ENCODE measurements around the gene GPC6. TPM values are rescaled to one million over a fixed set of nuclear protein-coding genes. Genes with fewer than 3 reads are reported as not detected.
A peak's percentile ranks its signal among the peaks of the same experiment; 100 is the strongest.

Gene GPC6
- total and polyA plus RNA-seq, 2 experiments from 2014 or later, result 26.0 to 92.8 TPM

DNA sequence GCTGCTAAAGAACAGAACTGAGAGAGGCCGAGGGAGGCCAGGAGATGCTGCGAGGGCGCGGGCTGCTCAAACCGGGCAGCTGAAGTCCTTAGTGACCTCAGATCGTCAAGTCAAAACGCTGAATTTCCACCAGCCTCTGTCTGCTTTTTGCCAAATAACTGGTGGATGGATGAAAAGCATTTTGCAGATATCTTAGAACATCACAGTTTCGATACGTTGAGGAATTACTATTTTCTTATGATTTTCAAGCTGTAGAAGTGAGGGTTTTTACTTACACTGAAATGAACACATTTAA is 2.0 kb downstream of the GPC6 start:
- no peaks in the 10 kb centered on the region for H3K9me2 ChIP-seq (replicated peaks; ENCODE audit: insufficient read depth)
- H3K4me3 ChIP-seq, result peak overlapping the region; percentile 85
- H3K27me3 ChIP-seq, result no peaks in the 10 kb centered on the region
- DNase-seq (ENCODE audit: low spot score), result no peak
- H3K4me1 ChIP-seq (ENCODE audit: insufficient read depth), result peaks cover 44% of the 10 kb centered on the region
- no peaks in the 10 kb centered on the region for H3K36me3 ChIP-seq (replicated peaks; ENCODE audit: insufficient read depth, low read depth)
- TF ChIP-seq, protein P1, sequence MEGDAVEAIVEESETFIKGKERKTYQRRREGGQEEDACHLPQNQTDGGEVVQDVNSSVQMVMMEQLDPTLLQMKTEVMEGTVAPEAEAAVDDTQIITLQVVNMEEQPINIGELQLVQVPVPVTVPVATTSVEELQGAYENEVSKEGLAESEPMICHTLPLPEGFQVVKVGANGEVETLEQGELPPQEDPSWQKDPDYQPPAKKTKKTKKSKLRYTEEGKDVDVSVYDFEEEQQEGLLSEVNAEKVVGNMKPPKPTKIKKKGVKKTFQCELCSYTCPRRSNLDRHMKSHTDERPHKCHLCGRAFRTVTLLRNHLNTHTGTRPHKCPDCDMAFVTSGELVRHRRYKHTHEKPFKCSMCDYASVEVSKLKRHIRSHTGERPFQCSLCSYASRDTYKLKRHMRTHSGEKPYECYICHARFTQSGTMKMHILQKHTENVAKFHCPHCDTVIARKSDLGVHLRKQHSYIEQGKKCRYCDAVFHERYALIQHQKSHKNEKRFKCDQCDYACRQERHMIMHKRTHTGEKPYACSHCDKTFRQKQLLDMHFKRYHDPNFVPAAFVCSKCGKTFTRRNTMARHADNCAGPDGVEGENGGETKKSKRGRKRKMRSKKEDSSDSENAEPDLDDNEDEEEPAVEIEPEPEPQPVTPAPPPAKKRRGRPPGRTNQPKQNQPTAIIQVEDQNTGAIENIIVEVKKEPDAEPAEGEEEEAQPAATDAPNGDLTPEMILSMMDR (IDR thresholded peaks at IDR 0.05; ENCODE audit: poor library complexity), result no peak
- TF ChIP-seq EZH2 (IDR thresholded peaks at IDR 0.05; ENCODE audit: borderline replicate concordance) (no peak), EZH2phosphoT487 (IDR thresholded peaks at IDR 0.05; ENCODE audit: low read depth, severe bottlenecking, unreplicated experiment) (no peak)
- H3K27ac ChIP-seq, result peak overlapping the region; percentile 95
- peaks cover 57% of the 10 kb centered on the region for H3K79me2 ChIP-seq
- 1% methylated on average over 9 of the region's 9 CpGs for WGBS (ENCODE audit: low lambda C conversion rate, missing lambda C conversion rate)
- no peaks in the 10 kb centered on the region for H3K9me3 ChIP-seq (ENCODE audit: low read depth)
- peak overlapping the region; percentile 52 for H2AFZ ChIP-seq
- H3K4me2 ChIP-seq, result peak overlapping the region; percentile 76
- H4K20me1 ChIP-seq (ENCODE audit: insufficient read depth, poor library complexity, severe bottlenecking), result no peaks in the 10 kb centered on the region

DNA sequence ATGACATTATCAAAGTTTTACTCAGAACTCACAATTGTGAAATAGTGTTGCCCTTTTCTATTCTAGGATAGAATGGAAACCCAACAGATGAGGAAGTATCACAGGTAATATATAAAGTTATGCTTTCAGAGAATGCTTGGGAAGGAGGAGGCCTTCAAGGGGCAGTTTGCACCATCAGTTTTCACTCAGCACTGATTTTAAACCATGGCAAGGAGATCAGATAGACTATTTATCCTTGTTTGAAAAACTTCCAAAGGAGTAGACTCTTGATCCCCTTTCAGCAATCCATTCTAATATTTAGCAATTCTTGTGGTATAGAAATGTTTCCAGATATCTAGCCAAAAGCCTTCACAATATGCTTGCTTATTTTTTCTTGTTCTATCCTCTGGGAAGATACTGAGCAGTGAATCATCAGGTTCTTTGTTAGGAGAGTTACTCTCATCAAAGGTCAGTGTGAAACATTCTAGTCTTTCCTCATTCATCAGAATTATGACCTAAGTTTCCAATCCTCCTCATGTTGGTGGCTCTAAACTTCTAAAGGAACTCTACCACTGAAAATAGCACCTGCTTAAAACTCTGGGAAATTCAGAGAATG is 3.8 kb downstream of the GPC6 start:
- H2AFZ ChIP-seq, result no peak overlapping the region
- DNase-seq (ENCODE audit: low spot score), result peak; percentile 22
- no peaks in the 10 kb centered on the region for H4K20me1 ChIP-seq (ENCODE audit: insufficient read depth, poor library complexity, severe bottlenecking)
- H3K27ac ChIP-seq, result peak overlapping the region; percentile 95
- H3K4me3 ChIP-seq, result peak overlapping the region; percentile 4
- H3K9me2 ChIP-seq (replicated peaks; ENCODE audit: insufficient read depth), result no peaks in the 10 kb centered on the region
- peak overlapping the region; percentile 76 for H3K4me2 ChIP-seq
- peaks cover 35% of the 10 kb centered on the region for H3K4me1 ChIP-seq (ENCODE audit: insufficient read depth)
- peaks cover 75% of the 10 kb centered on the region for H3K79me2 ChIP-seq
- no peaks in the 10 kb centered on the region for H3K9me3 ChIP-seq (ENCODE audit: low read depth)
- no peak for TF ChIP-seq EZH2 (IDR thresholded peaks at IDR 0.05; ENCODE audit: borderline replicate concordance)
- no peak for TF ChIP-seq EZH2phosphoT487 (IDR thresholded peaks at IDR 0.05; ENCODE audit: low read depth, severe bottlenecking, unreplicated experiment)
- TF ChIP-seq, protein P1 (IDR thresholded peaks at IDR 0.05; ENCODE audit: poor library complexity), result no peak
- H3K36me3 ChIP-seq (replicated peaks; ENCODE audit: insufficient read depth, low read depth), result no peaks in the 10 kb centered on the region
- no peaks in the 10 kb centered on the region for H3K27me3 ChIP-seq

DNA sequence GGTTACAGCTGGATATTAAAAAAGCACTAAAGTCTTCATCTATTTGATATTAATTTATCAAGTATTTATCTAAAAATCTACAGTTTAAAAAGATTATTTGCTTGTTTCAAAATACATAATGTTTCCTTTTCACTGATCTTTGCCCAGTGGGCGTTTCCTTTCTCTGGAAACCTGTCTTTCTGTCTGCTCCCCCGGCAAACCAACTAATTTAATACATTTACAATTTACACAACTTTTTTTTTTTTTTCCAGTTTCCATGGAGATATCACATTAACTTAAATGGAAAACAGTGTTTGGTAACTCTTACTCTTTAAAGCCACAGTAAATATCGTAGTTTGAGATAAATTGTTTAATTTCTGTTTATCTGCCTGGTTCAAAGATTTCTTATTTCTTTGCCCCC is 5.3 kb downstream of the GPC6 start:
- peak; percentile 32 for DNase-seq (ENCODE audit: low spot score)
- WGBS (ENCODE audit: low lambda C conversion rate, missing lambda C conversion rate), result 14% methylated on average over 3 of the region's 3 CpGs

More for the DNA sequence above, 5.3 kb downstream of the GPC6 start:
- Histone ChIP-seq H3K27ac (peak overlapping the region; percentile 52), H3K79me2 (peaks cover 82% of the 10 kb centered on the region), H3K4me1 (ENCODE audit: insufficient read depth) (peaks cover 28% of the 10 kb centered on the region), H2AFZ (no peak overlapping the region), H4K20me1 (ENCODE audit: insufficient read depth, poor library complexity, severe bottlenecking) (no peaks in the 10 kb centered on the region), H3K4me3 (no peak overlapping the region), H3K4me2 (peak overlapping the region; percentile 53), H3K27me3 (no peaks in the 10 kb centered on the region), H3K9me2 (replicated peaks; ENCODE audit: insufficient read depth) (no peaks in the 10 kb centered on the region), H3K36me3 (replicated peaks; ENCODE audit: insufficient read depth, low read depth) (no peaks in the 10 kb centered on the region), H3K9me3 (ENCODE audit: low read depth) (no peaks in the 10 kb centered on the region)
- TF ChIP-seq EZH2phosphoT487 (IDR thresholded peaks at IDR 0.05; ENCODE audit: low read depth, severe bottlenecking, unreplicated experiment), result no peak
- TF ChIP-seq, protein P1 (IDR thresholded peaks at IDR 0.05; ENCODE audit: poor library complexity), result no peak
- TF ChIP-seq EZH2 (IDR thresholded peaks at IDR 0.05; ENCODE audit: borderline replicate concordance), result no peak
